K562 (cell line): ENCODE data around the gene SFSWAP. TPM values are rescaled to one million over a fixed set of nuclear protein-coding genes. Genes with fewer than 3 reads are reported as not detected.

Source experiments
- ATAC-seq: fragments of 200-7000 bp; cut with Tn5 transposase; 3 replicates; pipeline ENCODE4 v1.9.1; 2020; ENCODE audit warnings: moderate library complexity
- BruUV-seq: library from RNA; stranded (reverse); fragments of 400-500 nt; replicated peaks from 2 replicates; lab custom pipeline; 2021; lab: Mats Ljungman, UMichigan
- CTCF ChIA-PET: fragments of 300-600 bp; formaldehyde crosslinking; extraction: SDS; loops from one replicate; lab custom pipeline; 2021; ENCODE audit warnings: low intra/inter-chr PET ratio; lab: Yijun Ruan, JAX
- POLR2A ChIA-PET: fragments of 300-600, 350-650 bp; sonication (Branson Sonifier 250); formaldehyde crosslinking; extraction: SDS; loops from one replicate; lab custom pipeline; 2021; ENCODE audit warnings: antibody characterized with exemption, inconsistent platforms; lab: Yijun Ruan, JAX
- DNase-seq, 4 experiments: peaks; one replicate each; pipeline versions ENCODE4 v3.0.0 to v3.0.0-alpha.2; 2011 to 2018; ENCODE audit warnings: low spot score in 3 of 4, mixed read lengths in 3 of 4; ENCODE audit errors: extremely low read depth in 1 of 4
- FAIRE-seq: peaks from 2 replicates; lab custom pipeline; 2011; peaks lifted over from hg19 to GRCh38; lab: Jason Lieb, UNC
- H2AFZ ChIP-seq: 2 replicates; pipeline ENCODE4 v1.6.0; 2011; ENCODE audit warnings: low read depth, low read length, control low read depth, inconsistent platforms
- H3K27ac ChIP-seq: fragments of 200-600 bp; 3 replicates; pipeline ENCODE4 v1.8.0; 2011; ENCODE audit warnings: low read depth, mild to moderate bottlenecking, control low read depth, inconsistent platforms, low read length, moderate library complexity, mixed read lengths; ENCODE audit errors: extremely low read depth
- H3K27me3 ChIP-seq, 2 experiments: fragments of 300-600 bp in 1 of 2; 2 replicates in 1 of 2; 3 replicates in 1 of 2; pipeline versions ENCODE4 v1.6.0 to v1.8.0; 2011; ENCODE audit warnings: inconsistent platforms in 2 of 2, low read length in 2 of 2, mild to moderate bottlenecking in 1 of 2, mixed read lengths in 1 of 2, moderate library complexity in 1 of 2; ENCODE audit not compliant: control insufficient read depth in 2 of 2, insufficient read depth in 2 of 2
- H3K36me3 ChIP-seq: fragments of 300-600 bp; 3 replicates; pipeline ENCODE4 v1.8.0; 2011; ENCODE audit warnings: mild to moderate bottlenecking, low read length, inconsistent platforms; ENCODE audit not compliant: control insufficient read depth, insufficient read depth
- H3K4me1 ChIP-seq, 2 experiments: fragments of 200-600 bp in 1 of 2; replicated peaks in 1 of 2; 2 replicates in 1 of 2; 3 replicates in 1 of 2; pipeline versions ENCODE4 v1.5.1 to v1.8.0; 2011; ENCODE audit warnings: inconsistent platforms in 2 of 2, low read length in 2 of 2, mild to moderate bottlenecking in 1 of 2, mixed read lengths in 1 of 2, moderate library complexity in 1 of 2; ENCODE audit not compliant: control insufficient read depth in 2 of 2, insufficient read depth in 2 of 2
- H3K4me2 ChIP-seq: 2 replicates; pipeline ENCODE4 v1.6.1; 2011; ENCODE audit warnings: low read length, control low read depth, inconsistent platforms, mixed read lengths; ENCODE audit not compliant: insufficient read depth
- H3K4me3 ChIP-seq: fragments of 200-600 bp; sonication (generic), shearing (Covaris generic); 2 replicates; pipeline ENCODE4 v1.5.1; 2016; ENCODE audit warnings: control low read depth, inconsistent platforms
- H3K79me2 ChIP-seq: fragments of 200-600 bp; 3 replicates; pipeline ENCODE4 v1.8.0; 2011; ENCODE audit warnings: low read length, inconsistent platforms; ENCODE audit not compliant: control insufficient read depth, insufficient read depth
- H3K9ac ChIP-seq, 2 experiments: 2 replicates each; pipeline versions ENCODE4 v1.6.0 to v1.6.1; 2011; ENCODE audit warnings: low read depth in 2 of 2, low read length in 2 of 2, control low read depth in 1 of 2, inconsistent platforms in 1 of 2, mild to moderate bottlenecking in 1 of 2, mixed read lengths in 1 of 2; ENCODE audit not compliant: insufficient read depth in 1 of 2
- H3K9me1 ChIP-seq: one replicate; pipeline ENCODE4 v1.6.0; 2011; ENCODE audit warnings: inconsistent platforms, mild to moderate bottlenecking, low read length, moderate library complexity; ENCODE audit not compliant: control insufficient read depth, insufficient read depth
- H3K9me3 ChIP-seq: replicated peaks from 2 replicates; pipeline ENCODE4 v1.5.1; 2011; ENCODE audit warnings: low read depth, low read length, inconsistent platforms; ENCODE audit not compliant: control insufficient read depth, insufficient read depth
- H4K20me1 ChIP-seq: replicated peaks from 2 replicates; pipeline ENCODE4 v1.6.1; 2011; ENCODE audit warnings: low read length, inconsistent platforms, mixed read lengths; ENCODE audit not compliant: control insufficient read depth, insufficient read depth
- DMBX1 ChIP-seq: fragments of 250-450 bp; sonication (Bioruptor Pico); IDR thresholded peaks from 2 replicates; pipeline ENCODE4 v1.8.0; 2022; ENCODE audit warnings: inconsistent platforms, mild to moderate bottlenecking, moderate library complexity, borderline replicate concordance
- ETV1 ChIP-seq: fragments of 450-650 bp; conservative IDR thresholded peaks from 2 replicates; pipeline ENCODE4 v1.6.1; 2016; ENCODE audit warnings: missing genetic modification characterization, control low read depth, low read depth, missing compliant biosample characterization
- MCM5 ChIP-seq: fragments of 450-650 bp; IDR thresholded peaks from 2 replicates; pipeline ENCODE4 v1.6.1; 2016; ENCODE audit warnings: low read depth
- MTA1 ChIP-seq: fragments of 450-650 bp; IDR thresholded peaks from 2 replicates; pipeline ENCODE4 v1.6.1; 2017; ENCODE audit warnings: borderline replicate concordance
- PHF20 ChIP-seq: fragments of 450-650 bp; IDR thresholded peaks from 2 replicates; pipeline ENCODE4 v1.6.1; 2018; ENCODE audit not compliant: partially characterized antibody
- PML ChIP-seq: IDR thresholded peaks from 2 replicates; pipeline ENCODE4 v1.6.1; 2012; ENCODE audit warnings: low read length, inconsistent platforms
- PYGO2 ChIP-seq: fragments of 450-650 bp; IDR thresholded peaks from 2 replicates; pipeline ENCODE4 v1.6.1; 2016; ENCODE audit warnings: mild to moderate bottlenecking, missing genetic modification characterization, moderate library complexity, missing compliant biosample characterization
- RBM15 ChIP-seq: fragments of 200-400 bp; formaldehyde crosslinking; IDR thresholded peaks from 2 replicates; pipeline ENCODE4 v1.6.1; 2018; ENCODE audit warnings: mild to moderate bottlenecking, low read length, moderate library complexity; ENCODE audit not compliant: insufficient read depth
- RFX1 ChIP-seq: fragments of 450-650 bp; IDR thresholded peaks from 2 replicates; pipeline ENCODE4 v1.6.1; 2016; ENCODE audit warnings: mild to moderate bottlenecking, moderate library complexity
- SIX5 ChIP-seq, 2 experiments: IDR thresholded peaks; 2 replicates each; pipeline ENCODE4 v1.6.1; 2011; ENCODE audit warnings: low read length in 2 of 2, borderline replicate concordance in 1 of 2, low read depth in 1 of 2, mild to moderate bottlenecking in 1 of 2, moderate library complexity in 1 of 2; ENCODE audit not compliant: insufficient read depth in 1 of 2
- SP1 ChIP-seq: sonication (generic); formaldehyde crosslinking; IDR thresholded peaks from 2 replicates; pipeline ENCODE4 v1.8.1; 2022; ENCODE audit warnings: mild to moderate bottlenecking, missing genetic modification reagents
- SRF ChIP-seq, 2 experiments: fragments of 250-450, 450-650 bp in 1 of 2; sonication (Bioruptor Pico) in 1 of 2; sonication (generic) in 1 of 2; formaldehyde crosslinking; IDR thresholded peaks; 2 replicates each; pipeline versions ENCODE4 v1.5.0 to v1.5.1; 2020 to 2022; ENCODE audit warnings: mild to moderate bottlenecking in 1 of 2, missing genetic modification reagents in 1 of 2
- TAF1 ChIP-seq: IDR thresholded peaks from 2 replicates; pipeline ENCODE4 v1.6.1; 2011; ENCODE audit warnings: mild to moderate bottlenecking, low read length, moderate library complexity; ENCODE audit not compliant: insufficient read depth, control insufficient read depth, severe bottlenecking; ENCODE audit errors: extremely low read depth
- TEAD1 ChIP-seq, 2 experiments: fragments of 450-650 bp in 1 of 2; sonication (generic) in 1 of 2; formaldehyde crosslinking; IDR thresholded peaks; 2 replicates each; pipeline versions ENCODE4 v1.4.0 to v1.8.0; 2020 to 2022; ENCODE audit warnings: mild to moderate bottlenecking in 2 of 2, missing genetic modification reagents in 1 of 2
- ZNF707 ChIP-seq: fragments of 250-450 bp; sonication (Bioruptor Pico); conservative IDR thresholded peaks from 2 replicates; pipeline ENCODE4 v1.8.0; 2022; ENCODE audit warnings: inconsistent platforms, mild to moderate bottlenecking, moderate library complexity
- WGBS: fragments of 100-300 bp; shearing (Covaris generic); methylation state at CpG from one replicate; pipeline ENCODE4 v1.1.6; 2016; ENCODE audit warnings: low coverage, mixed read lengths; ENCODE audit not compliant: insufficient coverage; ENCODE audit errors: missing lambda C conversion rate; 5-methylcytosine and 5-hydroxymethylcytosine counted together
- in situ Hi-C: fragments of 300-500 bp; cut with MboI; formaldehyde crosslinking; loops from 4 replicates; pipeline ENCODE4 v1.15.0; 2018; ENCODE audit warnings: inconsistent platforms, mixed read lengths
- intact Hi-C: fragments of 100-400 bp; cut with micrococcal nuclease; formaldehyde crosslinking; loops from 2 replicates; pipeline ENCODE4 v1.14.2; 2022
- polyA plus RNA-seq, 8 experiments: library from polyadenylated mRNA; depleted of rRNA in 4 of 8; stranded (reverse) in 5 of 8; unstranded in 3 of 8; fragments of >200 nt; fragmentation: Nextera tagmentation in 2 of 8; fragmentation: Illumina TruSeq in 1 of 8; extraction: Ambion mirVana in 2 of 8; extraction: Trizol in 1 of 8; gene quantifications; 2 replicates each; pipeline versions ENCODE4 v1.2.1 to v1.2.3, GENCODE V29; 2011 to 2014; ENCODE audit warnings: inconsistent platforms in 1 of 8, missing spikeins in 1 of 8
- total RNA-seq, 7 experiments: library from RNA; depleted of rRNA in 6 of 7; stranded (reverse); fragments of >200 nt in 6 of 7; fragmentation: Illumina TruSeq in 2 of 7; extraction: Trizol in 2 of 7; gene quantifications; 2 replicates each; pipeline versions ENCODE4 v1.2.1 to v1.2.3, GENCODE V29; 2011 to 2021; ENCODE audit warnings: low replicate concordance in 1 of 7
- TF ChIP-seq, protein P1 (sequence below): fragments of 250-450 bp; sonication (Bioruptor Pico); IDR thresholded peaks from 2 replicates; pipeline ENCODE4 v1.4.0; 2020; ENCODE audit warnings: mild to moderate bottlenecking, moderate library complexity, borderline replicate concordance
- TF ChIP-seq, protein P2 (sequence below): fragments of 250-450 bp; sonication (Bioruptor Pico); IDR thresholded peaks from 2 replicates; pipeline ENCODE4 v1.5.0; 2020; ENCODE audit warnings: mild to moderate bottlenecking
- TF ChIP-seq, protein P3 (sequence below): fragments of 250-450 bp; sonication (Bioruptor Pico); IDR thresholded peaks from 2 replicates; pipeline ENCODE4 v1.5.0; 2021

Gene SFSWAP
- total and polyA plus RNA-seq, 9 of the 15 experiments (the other 6 are each of a cell fraction or from before 2014, with no cell fraction given): 2.4 to 60.4 (median 32.6) TPM

DNA sequence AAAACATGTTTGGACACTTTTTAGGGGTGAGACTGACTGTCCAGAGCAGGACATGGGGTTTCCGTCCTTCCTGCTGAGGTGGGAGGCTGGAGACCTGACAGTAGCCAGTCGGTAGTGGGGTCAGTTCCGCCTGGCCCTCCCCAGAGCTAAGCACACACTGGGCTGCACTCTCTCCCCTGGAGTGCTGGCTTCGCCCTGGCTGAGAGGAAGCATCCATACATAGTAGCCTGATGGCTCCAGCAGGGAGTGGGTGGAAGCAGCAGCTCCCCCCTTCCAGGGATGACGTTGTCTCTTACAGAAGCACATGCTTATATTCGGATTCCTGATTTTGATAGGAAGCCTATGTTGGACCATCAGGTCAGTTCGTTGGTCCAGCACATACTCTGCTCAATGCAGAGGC, 40.4 kb downstream of the SFSWAP start:
- no peaks in the 10 kb centered on the region for H3K79me2 ChIP-seq
- H3K36me3 ChIP-seq: peaks cover 86% of the 10 kb centered on the region
- ChIA-PET POLR2A (interaction anchor here (1.4 kb wide), 1 partner anchor 11 kb away, joined by 3 read pairs; no protein-coding TSS in a partner anchor), CTCF (no interaction called here)
- no peaks in the 10 kb centered on the region for H3K9me1 ChIP-seq
- no peak for FAIRE-seq
- no peaks in the 10 kb centered on the region for H4K20me1 ChIP-seq
- WGBS: 96% methylated on average over 7 of the region's 7 CpGs
- no peak for DNase-seq
- in situ Hi-C loops: no loop called here
- H3K4me1 ChIP-seq: 0 out of 5 replicates have a peak, but pooled peaks cover 0 to 4% of the 10 kb centered on the region in 2 experiments
- TF ChIP-seq, protein P1, sequence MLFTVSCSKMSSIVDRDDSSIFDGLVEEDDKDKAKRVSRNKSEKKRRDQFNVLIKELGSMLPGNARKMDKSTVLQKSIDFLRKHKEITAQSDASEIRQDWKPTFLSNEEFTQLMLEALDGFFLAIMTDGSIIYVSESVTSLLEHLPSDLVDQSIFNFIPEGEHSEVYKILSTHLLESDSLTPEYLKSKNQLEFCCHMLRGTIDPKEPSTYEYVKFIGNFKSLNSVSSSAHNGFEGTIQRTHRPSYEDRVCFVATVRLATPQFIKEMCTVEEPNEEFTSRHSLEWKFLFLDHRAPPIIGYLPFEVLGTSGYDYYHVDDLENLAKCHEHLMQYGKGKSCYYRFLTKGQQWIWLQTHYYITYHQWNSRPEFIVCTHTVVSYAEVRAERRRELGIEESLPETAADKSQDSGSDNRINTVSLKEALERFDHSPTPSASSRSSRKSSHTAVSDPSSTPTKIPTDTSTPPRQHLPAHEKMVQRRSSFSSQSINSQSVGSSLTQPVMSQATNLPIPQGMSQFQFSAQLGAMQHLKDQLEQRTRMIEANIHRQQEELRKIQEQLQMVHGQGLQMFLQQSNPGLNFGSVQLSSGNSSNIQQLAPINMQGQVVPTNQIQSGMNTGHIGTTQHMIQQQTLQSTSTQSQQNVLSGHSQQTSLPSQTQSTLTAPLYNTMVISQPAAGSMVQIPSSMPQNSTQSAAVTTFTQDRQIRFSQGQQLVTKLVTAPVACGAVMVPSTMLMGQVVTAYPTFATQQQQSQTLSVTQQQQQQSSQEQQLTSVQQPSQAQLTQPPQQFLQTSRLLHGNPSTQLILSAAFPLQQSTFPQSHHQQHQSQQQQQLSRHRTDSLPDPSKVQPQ (CRISPR knock-in tag): no peak
- TF ChIP-seq TEAD1 (CRISPR knock-in tag; IDR thresholded peaks at IDR 0.05) (no peak), ZNF707 (no peak), ETV1 (tag) (no peak), DMBX1 (CRISPR knock-in tag) (no peak), PYGO2 (tag) (no peak), SRF (CRISPR knock-in tag; IDR thresholded peaks at IDR 0.05) (no peak), PML (no peak), MCM5 (no peak), SIX5 (IDR thresholded peaks at IDR 0.05; ENCODE audit: borderline replicate concordance in 1 of 2, insufficient read depth in 1 of 2, low read depth in 1 of 2, low read length in 2 of 2) (no peak), TAF1 (no peak), RBM15 (no peak), PHF20 (no peak), SP1 (no peak), RFX1 (no peak), MTA1 (no peak)
- TF ChIP-seq, protein P2, sequence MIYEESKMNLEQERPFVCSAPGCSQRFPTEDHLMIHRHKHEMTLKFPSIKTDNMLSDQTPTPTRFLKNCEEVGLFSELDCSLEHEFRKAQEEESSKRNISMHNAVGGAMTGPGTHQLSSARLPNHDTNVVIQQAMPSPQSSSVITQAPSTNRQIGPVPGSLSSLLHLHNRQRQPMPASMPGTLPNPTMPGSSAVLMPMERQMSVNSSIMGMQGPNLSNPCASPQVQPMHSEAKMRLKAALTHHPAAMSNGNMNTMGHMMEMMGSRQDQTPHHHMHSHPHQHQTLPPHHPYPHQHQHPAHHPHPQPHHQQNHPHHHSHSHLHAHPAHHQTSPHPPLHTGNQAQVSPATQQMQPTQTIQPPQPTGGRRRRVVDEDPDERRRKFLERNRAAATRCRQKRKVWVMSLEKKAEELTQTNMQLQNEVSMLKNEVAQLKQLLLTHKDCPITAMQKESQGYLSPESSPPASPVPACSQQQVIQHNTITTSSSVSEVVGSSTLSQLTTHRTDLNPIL (CRISPR knock-in tag): no peak
- TF ChIP-seq, protein P3, sequence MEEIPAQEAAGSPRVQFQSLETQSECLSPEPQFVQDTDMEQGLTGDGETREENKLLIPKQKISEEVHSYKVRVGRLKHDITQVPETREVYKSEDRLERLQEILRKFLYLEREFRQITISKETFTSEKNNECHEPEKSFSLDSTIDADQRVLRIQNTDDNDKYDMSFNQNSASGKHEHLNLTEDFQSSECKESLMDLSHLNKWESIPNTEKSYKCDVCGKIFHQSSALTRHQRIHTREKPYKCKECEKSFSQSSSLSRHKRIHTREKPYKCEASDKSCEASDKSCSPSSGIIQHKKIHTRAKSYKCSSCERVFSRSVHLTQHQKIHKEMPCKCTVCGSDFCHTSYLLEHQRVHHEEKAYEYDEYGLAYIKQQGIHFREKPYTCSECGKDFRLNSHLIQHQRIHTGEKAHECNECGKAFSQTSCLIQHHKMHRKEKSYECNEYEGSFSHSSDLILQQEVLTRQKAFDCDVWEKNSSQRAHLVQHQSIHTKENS: no peak
- ATAC-seq: no peak
- no TSS peak for BruUV-seq
- no peak overlapping the region for H3K27ac ChIP-seq
- H3K4me2 ChIP-seq: no peak overlapping the region
- 0 out of 4 replicates have a peak overlapping the region, but pooled peaks of 1 of the 2 experiments have one; percentile 7 for H3K9ac ChIP-seq
- intact Hi-C loops: no loop called here
- no peak overlapping the region for H3K4me3 ChIP-seq
- no peaks in the 10 kb centered on the region for H3K27me3 ChIP-seq
- no peaks in the 10 kb centered on the region for H3K9me3 ChIP-seq
- H2AFZ ChIP-seq: no peak overlapping the region
